ENCODE data around the gene ZNF672.
"Not testable (repeated sequence)": the region's sequence is repeated elsewhere in the genome, so short reads cannot be mapped to it uniquely, and the experiment has no call there.

ZNF672 gene

GRCh38 chr1:248812736-248813425, 25.1 kb upstream of the ZNF672 start:
- no peak for DNase-seq (ENCODE audit: low read depth in 2 of 2)

GRCh38 chr1:248813546-248813945, 24.5 kb upstream of the ZNF672 start:
- DNase-seq (ENCODE audit: low read depth in 2 of 2): no peak

GRCh38 chr1:248814351-248814750, 23.7 kb upstream of the ZNF672 start:
- no peak for DNase-seq (ENCODE audit: low read depth in 2 of 2)

GRCh38 chr1:248815407-248816034, 22.5 kb upstream of the ZNF672 start:
- no peak for DNase-seq (ENCODE audit: low read depth in 2 of 2)

GRCh38 chr1:248816042-248816851, 21.8 kb upstream of the ZNF672 start:
- no peak for DNase-seq (ENCODE audit: low read depth in 2 of 2)

- no peak for DNase-seq (ENCODE audit: low read depth in 2 of 2)
Observed at GRCh38 chr1:248817065-248817464, 21.0 kb upstream of the ZNF672 start.

- no peak for DNase-seq (ENCODE audit: low read depth in 2 of 2)
Observed at GRCh38 chr1:248818505-248819374, 19.3 kb upstream of the ZNF672 start.

- DNase-seq (ENCODE audit: low read depth in 2 of 2): no peak
Observed at GRCh38 chr1:248820041-248820585, 17.9 kb upstream of the ZNF672 start.

GRCh38 chr1:248821101-248821500, 16.9 kb upstream of the ZNF672 start:
- DNase-seq (ENCODE audit: low read depth in 2 of 2): no peak

GRCh38 chr1:248821641-248822040, 16.4 kb upstream of the ZNF672 start:
- DNase-seq (ENCODE audit: low read depth in 2 of 2): no peak

GRCh38 chr1:248822148-248823032, 15.6 kb upstream of the ZNF672 start:
- DNase-seq (ENCODE audit: low read depth in 2 of 2): no peak

GRCh38 chr1:248823517-248824001, 14.5 kb upstream of the ZNF672 start:
- no peak for DNase-seq (ENCODE audit: low read depth in 2 of 2)

GRCh38 chr1:248824301-248824700, 13.7 kb upstream of the ZNF672 start:
- DNase-seq (ENCODE audit: low read depth in 2 of 2): no peak

- DNase-seq (ENCODE audit: low read depth in 2 of 2): no peak
Observed at GRCh38 chr1:248824701-248825100, 13.3 kb upstream of the ZNF672 start.

GRCh38 chr1:248825136-248825535, 12.9 kb upstream of the ZNF672 start:
- DNase-seq (ENCODE audit: low read depth in 2 of 2): no peak

GRCh38 chr1:248825573-248825908, 12.5 kb upstream of the ZNF672 start:
- no peak for DNase-seq (ENCODE audit: low read depth in 2 of 2)

GRCh38 chr1:248825909-248826760, 11.9 kb upstream of the ZNF672 start, which contains the start of gene SH3BP5L:
Gene SH3BP5L, minus strand, starts transcription at chr1:248825915. Its CDS starts 980 bp downstream, at chr1:248824935.
- DNase-seq (ENCODE audit: low read depth in 2 of 2): peak; percentile 73 to 76

GRCh38 chr1:248828845-248829244, 9.2 kb upstream of the ZNF672 start:
- DNase-seq (ENCODE audit: low read depth in 2 of 2): no peak

- DNase-seq (ENCODE audit: low read depth in 2 of 2): not testable (repeated sequence)
Observed at GRCh38 chr1:248830718-248831017, 7.4 kb upstream of the ZNF672 start.

GRCh38 chr1:248831842-248832241, 6.2 kb upstream of the ZNF672 start:
- DNase-seq (ENCODE audit: low read depth in 2 of 2): no peak

Measured in stimulated activated CD8-positive, alpha-beta memory T cell treated with anti-CD3 and anti-CD28 coated beads, Interleukin-7, amount 100 ng/mL, for 1 hour (primary cell).